Measurements from ENCODE around the gene HAGH.
A peak's percentile ranks its signal among the peaks of the same experiment; 100 is the strongest.
"Not testable (repeated sequence)": the region's sequence is repeated elsewhere in the genome, so short reads cannot be mapped to it uniquely, and the experiment has no call there.

The HAGH gene

DNA sequence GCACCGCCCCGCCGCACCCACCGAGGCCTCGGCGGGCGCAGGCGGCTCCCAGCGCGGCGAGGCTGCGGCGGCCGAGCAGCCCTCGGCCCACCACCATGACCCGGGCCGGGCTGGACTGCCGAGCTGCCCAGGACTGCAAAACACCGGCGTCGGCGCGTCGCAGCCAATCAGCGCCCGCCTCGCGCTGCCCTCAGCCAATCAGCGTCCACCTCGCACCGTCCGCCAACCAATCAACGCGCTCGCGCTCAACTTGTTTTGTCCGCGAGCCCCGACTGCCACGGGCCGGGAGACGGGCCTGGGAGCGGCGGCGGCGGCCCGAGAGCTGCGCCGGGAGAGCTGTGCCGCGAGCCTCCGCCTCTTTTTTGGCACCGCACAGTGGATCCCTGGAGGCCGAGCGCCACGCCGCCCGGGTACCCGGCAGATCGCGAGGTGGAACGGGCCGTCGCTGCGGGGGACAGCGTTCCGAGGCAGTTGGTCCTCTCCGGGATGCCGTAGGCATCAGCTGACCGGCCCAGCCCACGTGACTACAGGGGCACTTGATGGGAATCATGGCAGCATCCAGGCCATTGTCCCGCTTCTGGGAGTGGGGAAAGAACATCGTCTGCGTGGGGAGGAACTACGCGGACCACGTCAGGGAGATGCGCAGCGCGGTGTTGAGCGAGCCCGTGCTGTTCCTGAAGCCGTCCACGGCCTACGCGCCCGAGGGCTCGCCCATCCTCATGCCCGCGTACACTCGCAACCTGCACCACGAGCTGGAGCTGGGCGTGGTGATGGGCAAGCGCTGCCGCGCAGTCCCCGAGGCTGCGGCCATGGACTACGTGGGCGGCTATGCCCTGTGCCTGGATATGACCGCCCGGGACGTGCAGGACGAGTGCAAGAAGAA lies at the start of gene HAGH, which contains the start of gene FAHD1:
Gene HAGH (minus strand): TSS at position 135 of the 883 bp plus-strand sequence. CDS start 38 bp downstream, at position 97.
Gene FAHD1 (plus strand): TSS at position 516 of the 883 bp plus-strand sequence. CDS start 33 bp downstream, at position 549.
- peak; percentile 90 for DNase-seq

DNA sequence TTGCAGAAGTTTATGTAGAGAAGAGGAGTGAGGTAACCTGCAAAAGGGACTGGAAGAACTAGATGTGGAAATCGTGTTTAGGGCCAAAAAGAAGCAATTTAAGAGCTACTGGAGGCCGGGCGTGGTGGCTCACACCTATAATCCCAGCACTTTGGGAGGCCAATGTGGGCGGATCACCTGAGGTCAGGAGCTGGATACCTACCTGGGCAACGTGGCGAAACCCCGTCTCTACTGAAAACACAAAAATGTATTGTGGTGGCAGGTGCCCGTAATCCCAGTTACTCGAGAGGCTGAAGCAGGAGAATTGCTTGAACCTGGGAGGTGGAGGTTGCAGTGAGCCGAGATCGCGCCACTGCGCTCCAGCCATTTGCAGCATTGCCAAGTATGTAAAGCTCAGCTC lies 49.4 kb upstream of the HAGH start:
- not testable (repeated sequence) for DNase-seq

DNA sequence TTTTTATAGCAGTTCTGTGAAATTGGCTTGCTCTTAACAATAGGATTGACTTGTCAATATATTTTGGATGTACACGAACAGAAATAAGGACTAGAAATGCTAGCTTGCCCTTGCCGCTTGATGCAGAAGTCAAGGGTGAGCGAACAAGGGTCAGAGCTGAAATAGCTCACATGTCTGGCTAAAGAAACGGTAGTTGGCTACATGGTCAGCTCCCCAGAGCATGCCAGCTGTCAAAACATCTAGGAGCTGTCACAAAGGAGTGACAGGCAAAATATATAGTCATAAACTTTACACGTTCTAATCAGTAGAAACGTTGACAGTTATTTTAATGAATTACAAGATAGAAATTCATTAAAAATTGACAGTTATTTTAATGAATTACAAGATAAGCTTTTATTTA lies 48.2 kb upstream of the HAGH start:
- no peak for DNase-seq

DNA sequence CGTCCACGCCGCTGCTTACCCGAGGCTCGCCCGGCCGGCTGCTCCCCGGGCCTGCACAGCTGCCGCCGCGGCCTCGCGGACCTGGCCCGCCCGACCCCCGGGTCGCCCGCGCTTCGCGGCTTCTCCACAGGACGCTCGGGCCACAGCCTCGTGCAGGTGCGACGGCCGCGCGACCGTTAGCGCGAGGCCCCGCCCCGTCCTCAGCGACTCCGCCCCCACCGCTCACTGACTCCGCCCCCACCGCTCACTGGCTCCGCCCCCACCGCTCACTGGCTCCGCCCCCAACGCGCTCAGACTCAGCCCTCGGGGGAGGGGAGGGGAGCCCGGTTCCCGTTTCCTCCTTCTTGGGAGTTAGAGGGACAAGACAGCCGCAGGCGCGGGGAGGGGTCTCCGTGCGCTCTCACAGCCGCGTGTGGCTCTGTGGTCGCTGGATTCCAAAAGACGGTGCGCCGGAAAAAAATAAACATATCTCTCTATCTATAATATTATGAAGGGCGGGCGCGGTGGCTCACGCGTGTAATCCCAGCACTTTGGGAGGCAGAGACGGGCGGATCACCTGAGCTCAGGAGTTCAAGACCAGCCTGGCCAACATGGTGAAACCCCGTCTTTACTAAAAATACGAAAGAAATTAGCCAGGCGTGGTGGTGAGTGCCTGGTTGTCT lies 45.5 kb upstream of the HAGH start, which contains the start of gene MEIOB:
Gene MEIOB (minus strand): TSS at position 191 of the 662 bp plus-strand sequence. CDS start 3,989 bp downstream, outside the sequence.
- DNase-seq: peak; percentile 44

DNA sequence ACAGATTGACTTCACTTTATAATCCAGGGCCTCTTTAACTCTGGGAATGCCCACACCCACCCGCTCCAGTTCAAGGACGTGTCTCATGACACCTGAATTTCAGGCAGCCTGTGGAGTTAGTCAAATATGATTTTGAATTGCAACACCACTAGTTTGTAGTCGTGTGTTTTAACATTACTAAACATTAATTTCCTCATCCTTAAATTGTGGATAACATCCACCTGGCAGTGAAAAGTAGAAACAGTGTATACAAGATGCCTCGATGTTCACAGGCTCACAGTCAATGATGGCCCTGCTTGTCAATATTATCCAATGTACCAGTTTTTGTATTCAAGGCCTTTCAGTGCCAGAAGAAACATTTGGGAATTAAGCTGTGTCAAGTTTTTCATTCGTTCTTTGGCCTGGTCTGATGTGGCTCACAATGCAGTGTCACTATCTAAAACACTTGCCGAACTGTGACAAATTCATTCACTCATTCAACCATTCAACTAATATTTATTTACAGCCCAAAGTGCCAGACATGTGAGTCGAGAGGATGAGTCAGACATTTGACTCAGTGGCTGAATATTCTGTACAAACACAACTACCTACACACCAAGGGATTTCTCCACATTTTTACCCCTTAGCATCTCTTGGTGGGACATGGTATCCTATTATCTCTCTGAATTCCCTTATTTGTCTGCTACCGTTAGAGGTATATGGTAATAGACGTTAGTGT lies 43.9 kb upstream of the HAGH start:
- DNase-seq: no peak

DNA sequence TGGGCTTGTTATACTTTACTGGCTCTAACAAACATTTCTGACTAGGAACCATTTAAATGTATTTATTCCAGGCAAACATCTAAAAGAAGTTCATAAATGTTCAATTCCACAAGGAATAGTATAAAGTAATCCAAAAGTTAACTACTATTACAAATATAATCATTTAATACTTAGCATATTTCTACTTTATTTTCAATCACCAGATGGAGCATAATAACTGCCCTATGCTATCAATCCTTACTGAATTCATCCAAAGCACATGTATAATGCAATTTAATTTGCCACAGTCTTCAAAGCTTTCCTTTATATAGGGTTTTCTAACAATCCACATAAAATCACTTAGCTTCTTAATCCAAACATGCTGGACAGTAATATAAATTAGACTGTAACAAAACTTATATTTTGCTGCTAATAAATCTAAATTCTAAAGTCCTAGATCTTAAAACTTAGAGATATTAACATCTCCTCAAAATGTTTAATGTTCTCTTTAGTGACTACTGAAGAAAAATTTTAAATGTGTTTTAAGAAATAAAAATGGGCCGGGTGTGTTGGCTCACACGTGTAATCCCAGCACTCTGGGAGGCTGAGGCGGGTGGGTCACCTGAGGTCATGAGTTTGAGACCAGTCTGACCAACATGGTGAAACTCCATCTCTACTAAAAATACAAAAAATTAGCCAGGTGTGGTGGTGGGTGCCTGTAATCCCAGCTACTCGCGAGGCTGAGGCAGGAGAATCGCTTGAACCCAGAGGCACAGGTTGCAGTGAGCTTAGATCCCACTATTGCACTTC lies 39.5 kb upstream of the HAGH start:
- DNase-seq: no peak

DNA sequence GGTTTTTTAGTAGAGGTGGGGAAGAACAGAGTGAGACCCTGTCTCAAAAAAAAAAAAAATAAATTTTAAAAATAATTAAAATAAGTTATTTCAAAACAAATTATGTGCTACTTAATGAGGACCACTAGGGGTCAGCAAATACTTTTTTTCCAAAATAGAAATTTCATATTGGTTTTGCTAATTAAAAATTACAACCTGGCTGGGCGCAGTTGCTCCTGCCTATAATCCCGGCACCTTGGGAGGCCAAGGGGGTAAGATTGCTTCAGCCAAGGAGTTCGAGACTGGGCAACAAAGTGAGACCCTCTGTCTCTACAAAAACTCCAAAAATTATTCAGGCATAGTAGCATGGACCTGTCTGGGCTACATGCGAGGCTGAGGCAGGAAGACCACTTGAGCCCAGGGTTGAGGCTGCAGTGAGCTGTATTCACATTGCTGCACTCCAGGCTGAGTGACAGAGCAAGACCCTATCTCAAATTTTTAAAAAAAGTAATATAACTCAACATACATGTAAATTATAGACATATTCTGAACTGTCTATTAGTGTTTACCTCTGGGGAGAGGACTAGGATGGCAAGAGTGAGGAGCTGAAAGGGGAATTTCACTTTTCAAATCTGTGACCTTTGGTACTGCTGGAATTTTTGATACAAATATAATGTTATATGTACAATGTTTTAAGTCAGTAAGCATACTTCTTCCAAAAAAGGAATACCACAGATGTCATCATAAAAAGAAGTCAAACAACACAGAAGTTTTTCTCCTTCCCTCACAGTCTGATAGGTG lies 37.2 kb upstream of the HAGH start:
- no peak for DNase-seq

DNA sequence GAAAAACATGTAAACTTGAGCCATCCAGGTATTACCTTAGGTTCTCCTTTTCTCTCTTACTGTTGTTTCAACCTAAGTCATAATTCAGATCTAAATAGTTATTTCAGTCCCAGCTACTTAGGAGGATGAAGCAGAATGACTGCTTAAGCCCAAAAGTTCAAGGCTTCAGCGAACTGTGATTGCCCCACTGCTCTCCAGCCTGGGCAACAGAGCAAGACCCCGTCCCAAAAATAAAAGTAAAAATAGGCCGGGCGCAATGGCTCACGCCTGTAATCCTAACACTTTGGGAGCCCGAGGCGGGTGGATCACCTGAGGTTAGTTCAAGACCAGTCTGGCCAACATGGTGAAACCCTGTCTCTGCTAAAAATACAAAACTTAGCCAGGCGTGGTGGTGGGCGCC lies 35.8 kb upstream of the HAGH start:
- DNase-seq: no peak

DNA sequence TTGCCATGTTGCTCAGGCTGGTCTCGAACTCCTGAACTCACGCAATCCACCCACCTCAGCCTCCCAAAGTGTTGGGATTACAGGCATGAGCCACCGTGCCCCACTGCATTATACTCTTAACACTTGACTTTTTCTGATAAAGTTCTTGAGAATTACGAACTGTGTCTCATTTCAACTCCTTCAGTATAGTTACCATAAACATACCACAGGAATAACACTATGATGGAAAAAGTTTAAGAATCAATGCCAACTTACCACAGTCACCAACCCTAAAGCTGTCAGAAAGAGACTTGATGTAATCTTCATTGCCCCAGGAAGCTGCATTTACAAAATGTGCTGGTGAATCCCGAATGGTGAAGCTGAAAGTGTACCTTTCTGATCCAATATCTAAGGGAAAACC lies 35.1 kb upstream of the HAGH start:
- no peak for DNase-seq

DNA sequence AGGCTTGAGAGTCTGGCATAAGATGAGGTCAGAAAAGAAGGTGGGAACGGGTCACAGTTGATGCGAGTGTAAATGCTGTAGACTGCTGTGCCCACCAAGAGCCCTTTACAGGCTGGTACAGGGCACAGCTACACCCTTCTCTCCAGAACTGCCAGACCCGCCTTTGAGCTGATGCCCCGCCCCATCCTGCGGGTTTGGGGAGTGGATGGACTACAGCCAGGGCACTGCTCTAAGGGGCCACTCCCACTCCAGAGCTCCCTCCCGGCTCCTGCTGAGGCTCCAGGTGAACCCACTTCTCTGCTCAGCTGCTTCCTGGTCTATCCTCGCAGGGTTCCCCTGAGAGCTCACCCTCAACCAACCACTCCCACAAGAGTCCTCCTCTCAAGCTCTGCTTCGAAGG lies 33.0 kb upstream of the HAGH start:
- no peak for DNase-seq

DNA sequence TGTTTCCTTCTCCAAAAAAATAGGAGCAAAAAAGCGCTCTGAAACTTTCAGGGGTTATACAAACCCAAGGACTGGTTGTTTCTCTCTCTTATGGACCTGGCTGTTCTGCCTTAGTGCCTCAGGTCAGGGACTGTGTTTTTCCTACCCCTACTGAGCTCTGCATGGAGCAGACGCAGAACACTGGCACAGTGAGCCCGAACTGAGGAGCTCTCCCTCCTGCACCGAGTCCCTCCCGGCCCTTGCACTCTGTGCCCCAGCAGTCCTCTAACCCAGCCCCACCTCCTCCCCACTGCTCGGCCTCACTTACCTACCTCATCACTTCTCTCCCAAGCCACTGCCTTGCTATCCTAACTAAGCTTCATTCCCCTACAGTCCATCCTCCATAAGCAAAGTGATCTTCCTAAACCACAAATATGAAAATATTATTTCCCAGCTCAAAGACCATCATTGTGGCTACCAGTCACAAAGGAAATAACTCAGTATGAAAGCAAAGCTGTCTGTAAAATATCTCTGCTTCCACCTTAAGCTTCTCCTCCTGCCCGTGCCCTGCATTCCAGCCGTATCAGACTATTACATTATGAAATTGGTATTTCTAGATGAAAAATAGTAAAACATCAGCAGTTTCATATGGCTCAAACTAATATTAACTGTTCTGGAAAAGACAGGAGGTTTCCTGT lies 31.7 kb upstream of the HAGH start:
- no peak for DNase-seq

DNA sequence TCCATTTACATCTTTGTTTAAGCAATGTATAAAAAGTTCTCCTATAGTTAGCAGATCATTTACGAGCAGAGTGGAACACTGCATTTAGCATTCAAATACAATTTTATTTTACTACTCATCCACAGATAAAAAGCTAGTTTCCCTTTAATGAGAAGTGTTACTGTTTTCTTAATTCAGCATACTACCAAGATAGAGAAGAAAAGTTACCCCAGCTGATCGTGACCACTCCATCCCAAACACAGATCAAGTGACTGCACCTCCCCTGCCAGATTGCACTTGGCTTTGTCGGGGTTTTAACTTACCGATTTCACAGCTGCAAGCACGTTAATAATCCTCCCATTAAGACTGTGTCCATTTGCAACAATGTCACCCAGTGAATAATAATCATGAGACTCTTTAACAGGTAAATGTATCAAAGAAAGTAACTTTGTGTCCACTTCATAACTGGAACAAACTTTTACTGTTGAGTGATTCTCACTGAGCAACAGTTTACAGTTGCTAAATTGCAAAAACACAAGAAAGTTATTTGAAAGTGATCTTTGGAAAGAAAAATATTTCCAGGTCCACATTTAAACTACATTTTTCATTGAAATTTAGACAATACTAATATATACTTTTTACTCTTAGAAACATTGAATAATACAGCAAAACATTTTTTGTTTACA lies 30.9 kb upstream of the HAGH start:
- no peak for DNase-seq

DNA sequence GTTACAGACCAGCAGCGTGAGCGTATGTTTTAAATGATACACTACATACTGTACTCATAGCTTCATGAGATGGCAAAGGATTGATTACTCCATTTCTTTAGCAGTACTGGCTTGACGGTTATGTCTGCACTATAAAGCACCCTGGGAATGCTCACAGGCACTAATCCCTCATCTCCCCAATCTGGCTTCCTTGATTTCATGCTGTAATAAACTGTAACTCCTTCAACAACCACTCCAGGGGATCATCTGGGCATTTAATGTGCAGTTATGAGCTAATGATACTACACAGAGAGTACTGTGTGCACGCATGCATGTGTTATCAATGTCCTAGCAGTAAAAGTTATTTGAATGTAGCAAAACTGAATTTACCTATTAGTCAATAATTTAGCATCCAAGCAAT lies 25.2 kb upstream of the HAGH start:
- no peak for DNase-seq

DNA sequence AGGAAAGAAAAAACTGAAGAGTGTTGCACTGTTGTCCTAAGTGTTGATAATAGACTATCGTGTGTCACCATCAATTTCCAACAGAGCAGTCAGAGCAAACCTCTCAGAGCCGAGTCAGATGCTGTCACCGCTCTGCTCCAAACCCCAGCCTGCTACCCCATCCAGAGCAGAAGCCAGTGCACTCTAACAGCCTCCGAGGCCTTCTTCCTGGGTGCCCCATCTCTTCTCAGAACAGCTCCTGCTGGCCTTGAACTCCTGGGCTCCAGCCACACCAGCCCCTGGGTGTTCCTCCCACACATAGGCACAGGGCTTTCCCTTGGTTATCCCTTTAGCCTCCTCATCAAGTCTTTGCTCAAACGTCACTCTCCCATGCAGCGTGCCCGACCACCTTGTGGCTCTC lies 24.4 kb upstream of the HAGH start:
- DNase-seq: no peak

DNA sequence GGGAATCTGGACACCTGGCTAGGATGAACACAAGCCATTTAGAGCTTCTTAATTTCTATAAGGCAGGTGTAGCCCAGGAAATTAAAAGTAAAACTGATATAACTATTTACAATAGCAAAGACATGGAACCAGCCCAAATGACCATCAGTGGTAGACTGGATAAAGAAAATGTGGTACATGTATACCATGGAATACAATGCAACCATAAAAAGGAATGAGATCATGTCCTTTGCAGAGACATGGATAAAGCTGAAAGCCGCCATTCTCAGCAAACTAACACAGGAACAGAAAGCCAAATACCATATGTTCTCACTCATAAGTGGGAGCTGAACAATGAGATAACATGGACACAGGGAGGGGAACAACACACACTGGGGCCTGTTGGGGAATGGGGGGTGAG lies 19.8 kb upstream of the HAGH start:
- no peak for DNase-seq

DNA sequence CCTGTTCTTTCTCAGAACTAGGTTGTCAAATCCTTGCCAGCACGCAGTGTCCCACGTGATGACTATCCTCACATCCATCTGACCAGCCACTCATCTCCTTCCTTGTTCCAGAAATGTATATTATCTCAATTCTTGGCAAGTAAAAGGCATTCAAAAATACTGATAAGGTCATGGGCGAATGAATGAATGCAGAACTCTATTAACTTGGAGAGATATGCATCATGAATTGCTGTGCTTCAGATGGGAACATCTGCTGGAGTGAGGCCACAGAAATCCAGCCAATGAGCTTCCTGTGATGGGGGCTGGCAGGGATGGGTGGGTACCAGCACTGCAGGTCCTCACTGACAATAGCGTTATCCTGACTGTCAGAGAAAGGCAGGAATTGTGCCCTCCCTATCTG lies 19.4 kb upstream of the HAGH start:
- DNase-seq: no peak

DNA sequence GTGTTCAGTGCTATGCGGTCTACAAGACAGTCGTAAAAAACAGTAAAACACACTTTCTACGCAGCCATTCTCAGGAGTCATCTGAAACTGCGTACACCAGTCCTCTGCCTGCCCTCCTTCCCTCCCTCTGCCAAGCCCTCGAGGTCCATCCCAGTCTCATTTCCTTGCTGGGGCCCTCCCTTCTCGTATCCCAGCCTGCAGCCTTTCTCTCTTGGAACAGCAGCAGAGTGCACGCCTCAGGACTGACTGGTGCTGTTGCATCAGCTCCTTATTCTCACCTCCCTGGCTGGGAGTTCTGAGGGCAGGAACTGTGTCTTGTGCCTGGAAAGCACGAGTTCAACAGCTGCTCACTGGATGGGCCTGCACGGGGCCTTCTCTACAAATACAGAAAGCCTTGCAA lies 12.9 kb upstream of the HAGH start:
- DNase-seq: no peak

DNA sequence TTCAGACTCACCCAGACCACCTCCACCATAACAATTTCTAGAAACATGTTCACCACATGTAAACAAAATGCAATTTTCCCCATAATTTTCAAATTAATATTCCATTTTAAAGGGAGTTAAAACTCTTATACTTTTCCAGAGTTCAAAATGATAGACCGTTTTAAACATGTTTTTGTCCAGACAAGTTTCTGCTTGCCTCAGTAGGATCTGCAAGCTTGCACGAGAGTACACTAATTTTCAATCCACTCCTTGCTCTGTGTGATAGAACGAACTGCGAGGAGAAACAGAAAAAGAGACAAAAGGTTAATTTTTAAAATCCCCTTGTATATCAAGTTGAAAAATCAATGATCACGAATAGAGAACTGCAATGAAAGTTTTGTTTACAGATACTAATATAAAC lies 7.5 kb upstream of the HAGH start:
- no peak for DNase-seq

DNA sequence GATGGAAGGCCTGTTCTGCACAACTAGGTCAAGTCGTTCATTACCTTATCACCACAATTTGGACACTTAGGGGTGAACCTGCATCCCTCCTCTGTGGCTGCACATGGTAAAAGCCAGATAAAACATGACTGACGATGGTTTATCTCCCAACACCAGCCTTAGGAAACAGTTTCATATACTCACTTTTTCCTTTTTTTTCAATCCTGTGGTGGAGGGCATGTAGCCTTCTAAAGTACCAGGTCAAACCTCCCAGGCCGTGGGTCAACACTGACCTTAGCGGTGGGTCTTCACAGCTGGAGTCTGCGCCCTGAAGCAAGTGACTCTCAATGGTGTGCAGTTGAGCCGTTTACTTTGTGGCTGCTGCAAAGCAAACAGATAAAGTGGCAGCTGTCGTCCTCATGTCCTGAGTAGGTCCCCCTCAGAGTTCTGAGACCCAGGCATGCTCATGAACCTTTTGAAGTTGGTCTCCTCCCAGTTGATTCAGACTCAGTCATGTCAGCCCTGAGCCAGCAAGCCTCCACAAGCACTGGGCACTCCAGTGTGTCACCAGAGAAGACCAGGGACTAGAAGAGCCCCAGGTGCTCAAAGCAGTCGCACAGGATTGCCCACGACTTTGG lies 6.3 kb upstream of the HAGH start:
- no peak for DNase-seq
